SU-DHL-6 (cell line): ENCODE measurements around the gene FKBP5.

Experiments
- CTCF ChIP-seq: fragments of 200-600 bp; sonication (generic); IDR thresholded peaks from one replicate; pipeline ENCODE4 v1.5.1; 2017; ENCODE audit warnings: antibody characterized with exemption, mild to moderate bottlenecking, low read length, moderate library complexity; ENCODE audit not compliant: insufficient read depth, poor library complexity, severe bottlenecking
- EZH2phosphoT487 ChIP-seq: fragments of 200-600 bp; sonication (generic), shearing (Covaris generic); conservative IDR thresholded peaks from 2 replicates; pipeline ENCODE4 v1.6.1; 2018; ENCODE audit warnings: mild to moderate bottlenecking, antibody characterized with exemption, low read length, moderate library complexity, mixed read lengths

- no peak for TF ChIP-seq CTCF
- TF ChIP-seq EZH2phosphoT487, result no peak
Observed at GRCh38 chr6:35731736-35732532, 43.2 kb upstream of the FKBP5 start.
